ENCODE results near the gene SEMA4A. TPM values are rescaled to one million over a fixed set of nuclear protein-coding genes. Genes with fewer than 3 reads are reported as not detected.

The SEMA4A gene
- total and polyA plus RNA-seq, 7 donors, result 0.77 to 3.4 (median 1.8) TPM

DNA sequence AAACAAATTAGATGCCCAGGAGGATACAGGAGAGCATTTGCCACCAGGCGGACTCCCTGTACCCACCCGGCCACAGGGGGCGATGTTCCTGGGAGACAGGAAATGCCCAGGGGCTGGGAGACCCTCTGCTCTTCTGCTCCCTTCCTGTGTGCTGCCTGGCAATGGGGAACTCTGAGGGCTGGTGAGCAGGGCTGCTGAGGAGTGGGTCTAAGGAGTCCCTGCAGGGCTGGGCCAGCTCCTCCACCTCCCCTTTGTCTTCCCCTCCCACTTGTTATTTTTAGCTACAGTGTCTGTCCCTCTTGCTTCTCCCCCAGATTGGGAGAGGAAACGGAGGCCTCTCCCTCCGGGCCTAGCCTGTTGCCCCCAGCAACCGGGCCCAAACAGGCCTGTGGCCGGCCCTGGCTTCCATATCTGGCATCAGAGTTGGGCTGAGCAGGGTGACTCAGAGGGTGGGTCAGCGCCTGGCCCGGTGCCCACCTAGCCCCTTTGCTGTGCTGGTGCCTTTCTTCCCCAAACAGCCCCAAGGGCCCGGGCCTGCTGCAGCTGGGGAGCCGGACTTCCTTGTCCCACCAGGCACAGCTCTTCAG lies 27.2 kb upstream of the SEMA4A start:
- TF ChIP-seq, protein P1, sequence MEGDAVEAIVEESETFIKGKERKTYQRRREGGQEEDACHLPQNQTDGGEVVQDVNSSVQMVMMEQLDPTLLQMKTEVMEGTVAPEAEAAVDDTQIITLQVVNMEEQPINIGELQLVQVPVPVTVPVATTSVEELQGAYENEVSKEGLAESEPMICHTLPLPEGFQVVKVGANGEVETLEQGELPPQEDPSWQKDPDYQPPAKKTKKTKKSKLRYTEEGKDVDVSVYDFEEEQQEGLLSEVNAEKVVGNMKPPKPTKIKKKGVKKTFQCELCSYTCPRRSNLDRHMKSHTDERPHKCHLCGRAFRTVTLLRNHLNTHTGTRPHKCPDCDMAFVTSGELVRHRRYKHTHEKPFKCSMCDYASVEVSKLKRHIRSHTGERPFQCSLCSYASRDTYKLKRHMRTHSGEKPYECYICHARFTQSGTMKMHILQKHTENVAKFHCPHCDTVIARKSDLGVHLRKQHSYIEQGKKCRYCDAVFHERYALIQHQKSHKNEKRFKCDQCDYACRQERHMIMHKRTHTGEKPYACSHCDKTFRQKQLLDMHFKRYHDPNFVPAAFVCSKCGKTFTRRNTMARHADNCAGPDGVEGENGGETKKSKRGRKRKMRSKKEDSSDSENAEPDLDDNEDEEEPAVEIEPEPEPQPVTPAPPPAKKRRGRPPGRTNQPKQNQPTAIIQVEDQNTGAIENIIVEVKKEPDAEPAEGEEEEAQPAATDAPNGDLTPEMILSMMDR (IDR thresholded peaks at IDR 0.05), result peak; percentile 27
- peaks cover 93% of the 10 kb centered on the region for H3K4me1 ChIP-seq
- ATAC-seq (peak; percentile 16 to 29 (median 21)), DNase-seq (peak; percentile 93 to 94)
- H3K9me3 ChIP-seq, result no peaks in the 10 kb centered on the region
- peak overlapping the region; percentile 99 for H3K27ac ChIP-seq
- no peaks in the 10 kb centered on the region for H3K27me3 ChIP-seq (ENCODE audit: insufficient read depth in 3 of 3, low read length in 2 of 3)
- intact Hi-C loops (cut with DNase I), result loop anchor here in 1 of 2 donors (10.0 kb wide), 1 partner anchor 379 kb away; the partner anchor contains the start of gene MEF2D
- peak overlapping the region; percentile 54 for H3K4me3 ChIP-seq
- 11 to 16% (median 14%) methylated on average over 11 of the region's 11 CpGs for WGBS, 3 donors
- H3K36me3 ChIP-seq (ENCODE audit: insufficient read depth in 1 of 2, low read depth in 1 of 2), result peaks cover 4 to 8% of the 10 kb centered on the region in 2 donors

DNA sequence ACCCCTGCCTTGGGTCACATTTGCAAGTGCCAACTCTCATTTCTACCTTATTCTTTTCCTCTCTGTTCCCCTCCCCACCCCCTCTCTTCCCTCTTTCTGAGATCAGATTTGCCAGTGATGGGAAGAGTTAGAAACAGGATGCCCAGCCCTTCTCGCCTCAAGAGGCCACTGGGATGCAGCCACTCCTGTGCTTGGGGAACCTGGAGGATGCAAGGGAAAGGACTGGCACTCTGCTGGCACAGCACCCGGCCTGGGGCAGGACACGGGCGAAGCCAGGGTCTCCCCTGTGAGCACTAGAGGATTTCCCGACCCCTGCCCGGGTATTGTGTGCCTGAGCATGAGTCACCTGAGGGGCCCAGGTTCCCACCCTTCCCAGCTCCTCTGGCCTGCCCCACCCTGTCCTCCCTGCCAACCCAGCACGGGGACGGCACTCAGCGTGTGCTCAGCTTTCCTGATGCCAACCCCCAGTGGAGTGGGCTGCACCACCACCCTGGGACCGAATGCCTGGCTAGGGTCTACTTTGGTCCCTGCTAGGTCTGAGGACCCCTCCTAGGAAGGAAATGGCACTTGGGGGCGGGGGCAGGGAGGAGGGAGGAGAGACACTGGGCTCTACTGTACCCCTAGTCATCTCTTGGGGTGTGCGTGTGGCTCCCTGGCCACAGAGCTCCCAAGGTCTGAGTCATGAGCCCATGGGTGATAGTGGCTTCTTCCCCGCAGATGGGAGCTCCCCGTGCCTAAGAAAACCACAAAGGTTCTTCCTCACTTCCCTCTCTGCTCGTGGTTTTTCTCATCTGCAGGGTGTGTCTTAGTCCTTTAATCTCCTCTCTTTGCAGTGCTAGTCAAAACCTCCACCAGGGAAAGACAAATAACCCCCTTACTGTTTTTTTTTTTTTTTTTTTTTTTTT lies 26.5 kb upstream of the SEMA4A start:
- ATAC-seq, result no peak
- 26 to 39% (median 27%) methylated on average over 15 of the region's 15 CpGs for WGBS, 3 donors
- H3K4me3 ChIP-seq, result peak overlapping the region; percentile 54

DNA sequence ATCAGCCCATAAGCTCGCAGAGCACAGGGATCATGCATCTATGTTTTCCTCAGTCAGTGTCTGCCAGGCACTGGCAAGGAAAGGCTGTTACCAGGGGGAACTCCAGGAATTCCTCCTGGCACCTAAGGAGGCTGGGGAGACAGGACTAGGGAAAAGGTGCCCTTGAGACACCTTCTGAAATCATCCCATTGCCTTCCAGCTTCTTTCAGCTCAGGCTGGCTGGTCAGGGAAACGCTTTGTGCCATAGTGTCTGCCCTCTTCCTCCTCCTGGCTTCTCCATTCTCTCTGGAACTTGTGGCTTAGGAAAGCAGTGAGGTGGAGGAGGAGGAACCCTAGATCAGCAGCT lies 25.1 kb upstream of the SEMA4A start:
- Histone ChIP-seq H3K27me3 (ENCODE audit: insufficient read depth in 3 of 3, low read length in 2 of 3) (no peaks in the 10 kb centered on the region), H3K4me1 (peaks cover 73% of the 10 kb centered on the region), H3K9me3 (no peaks in the 10 kb centered on the region), H3K4me3 (peak overlapping the region; percentile 45), H3K27ac (peak overlapping the region; percentile 99), H3K36me3 (ENCODE audit: insufficient read depth in 1 of 2, low read depth in 1 of 2) (peaks cover 4 to 30% of the 10 kb centered on the region in 2 donors)
- DNase-seq, result no peak
- 12 to 25% (median 12%) methylated on average over 2 of the region's 2 CpGs for WGBS, 3 donors
- no peak for ATAC-seq
- intact Hi-C loops (cut with DNase I), result loop anchor here in 1 of 2 donors (10.0 kb wide), 1 partner anchor 377 kb away; the partner anchor contains the start of gene MEF2D
- TF ChIP-seq, protein P1 (IDR thresholded peaks at IDR 0.05), result no peak

More for the DNA sequence above, 26.5 kb upstream of the SEMA4A start:
- peak overlapping the region; percentile 99 for H3K27ac ChIP-seq
- TF ChIP-seq, protein P1 (IDR thresholded peaks at IDR 0.05), result no peak
- peaks cover 87% of the 10 kb centered on the region for H3K4me1 ChIP-seq
- H3K36me3 ChIP-seq (ENCODE audit: insufficient read depth in 1 of 2, low read depth in 1 of 2), result peaks cover 4 to 16% of the 10 kb centered on the region in 2 donors
- intact Hi-C loops (cut with DNase I), result loop anchor here in 1 of 2 donors (10.0 kb wide), 1 partner anchor 378 kb away; the partner anchor contains the start of gene MEF2D
- peak; percentile 61 to 73 for DNase-seq
- no peaks in the 10 kb centered on the region for H3K27me3 ChIP-seq (ENCODE audit: insufficient read depth in 3 of 3, low read length in 2 of 3)
- no peaks in the 10 kb centered on the region for H3K9me3 ChIP-seq

DNA sequence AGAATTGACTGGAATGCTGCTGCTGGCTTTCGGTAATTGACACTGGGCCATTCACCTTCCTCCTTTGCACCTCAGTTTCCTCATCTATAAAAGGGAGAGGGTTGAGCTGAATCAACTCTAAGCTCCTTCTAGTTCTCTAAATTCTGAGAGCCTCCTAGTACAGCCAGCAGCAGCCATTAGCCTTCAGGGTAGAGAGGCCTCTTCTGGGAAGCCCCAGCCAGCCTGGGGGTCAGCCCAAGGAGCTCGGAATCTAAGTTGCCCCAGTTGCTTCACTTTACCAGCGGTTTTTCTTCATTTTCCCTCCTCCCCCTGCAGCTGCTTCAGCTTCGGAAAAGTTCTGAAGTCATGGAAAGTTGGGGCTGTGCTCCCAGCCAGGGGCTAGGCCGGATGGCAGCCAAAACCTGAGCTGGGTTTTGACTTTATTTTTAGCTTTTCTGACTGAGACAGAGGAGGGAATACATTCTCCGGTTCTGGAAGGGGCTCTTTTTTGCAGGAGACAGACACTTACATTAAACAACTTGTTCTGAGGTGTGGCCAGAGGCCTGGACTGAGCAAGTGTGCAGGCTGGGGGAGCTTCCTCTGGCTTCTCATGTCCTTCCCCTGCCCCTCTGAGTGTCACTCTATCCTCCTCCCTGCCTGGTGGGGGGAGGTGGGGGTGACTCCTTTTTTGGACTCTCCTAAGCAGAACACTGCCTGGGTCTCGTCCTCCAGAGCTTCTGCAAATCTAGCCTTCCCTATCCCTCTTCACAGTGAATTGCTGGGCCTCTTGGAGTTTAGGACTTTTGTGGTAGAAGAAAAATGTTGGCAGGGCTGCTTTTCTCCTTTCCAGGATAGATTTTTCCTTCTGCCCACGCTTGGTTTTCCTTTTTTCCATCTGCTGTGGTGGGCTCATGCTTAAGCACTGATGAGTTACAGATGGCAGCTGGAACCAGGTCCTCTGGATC lies 24.5 kb upstream of the SEMA4A start:
- WGBS, 3 donors, result 4 to 8% (median 6%) methylated on average over 8 of the region's 8 CpGs
- Histone ChIP-seq H3K27me3 (ENCODE audit: insufficient read depth in 3 of 3, low read length in 2 of 3) (no peaks in the 10 kb centered on the region), H3K27ac (peak overlapping the region; percentile 99), H3K9me3 (no peaks in the 10 kb centered on the region), H3K36me3 (ENCODE audit: insufficient read depth in 1 of 2, low read depth in 1 of 2) (peaks cover 4 to 36% of the 10 kb centered on the region in 2 donors), H3K4me3 (peak overlapping the region; percentile 45), H3K4me1 (peaks cover 67% of the 10 kb centered on the region)
- DNase-seq (peak; percentile 56 to 69), ATAC-seq (peak; percentile 12 to 36 (median 12))
- intact Hi-C loops (cut with DNase I), result loop anchor here in 1 of 2 donors (10.0 kb wide), 1 partner anchor 376 kb away; the partner anchor contains the start of gene MEF2D
- TF ChIP-seq, protein P1 (IDR thresholded peaks at IDR 0.05), result no peak
